Stimulated activated CD4-positive, alpha-beta T cell treated with anti-CD3 and anti-CD28 coated beads, TNF-alpha, amount 100 ng/mL, for 24 hours (primary cell): ENCODE measurements around the gene KRT37.

Source experiments
- DNase-seq, 3 experiments: peaks; one replicate each; pipeline ENCODE4 v3.0.0-alpha.2; 2020; ENCODE audit warnings: low read depth in 3 of 3

Gene KRT37

DNA sequence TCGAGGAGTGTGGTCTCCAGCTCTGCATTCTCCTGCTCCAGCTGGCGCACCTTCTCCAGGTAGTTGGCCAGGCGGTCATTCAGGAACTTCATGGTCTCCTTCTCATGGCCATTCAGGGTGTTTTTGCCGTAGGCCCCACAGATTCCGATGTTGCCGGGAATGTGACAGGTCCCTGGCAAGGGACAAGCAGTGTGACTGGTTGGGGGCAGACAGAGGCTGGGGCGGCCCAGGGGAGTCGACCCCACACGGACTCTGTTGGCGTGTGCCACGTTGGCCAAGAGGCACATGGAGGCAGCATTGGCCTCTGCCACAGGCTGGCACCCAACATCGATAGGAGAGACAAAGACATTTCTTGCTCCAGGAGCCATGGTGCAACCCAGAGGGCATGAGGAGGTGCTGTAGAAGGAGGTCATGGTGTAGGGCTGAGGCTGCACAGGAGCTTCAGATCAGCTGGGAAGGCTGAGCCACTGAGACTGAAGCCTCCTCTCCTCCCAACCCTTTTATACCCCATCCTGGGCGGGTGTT is at the start of gene KRT37:
TSS of gene KRT37 (minus strand) at position 475 of the 525 bp plus-strand sequence. CDS start at position 413, 62 bp downstream.
- no peak for DNase-seq

DNA sequence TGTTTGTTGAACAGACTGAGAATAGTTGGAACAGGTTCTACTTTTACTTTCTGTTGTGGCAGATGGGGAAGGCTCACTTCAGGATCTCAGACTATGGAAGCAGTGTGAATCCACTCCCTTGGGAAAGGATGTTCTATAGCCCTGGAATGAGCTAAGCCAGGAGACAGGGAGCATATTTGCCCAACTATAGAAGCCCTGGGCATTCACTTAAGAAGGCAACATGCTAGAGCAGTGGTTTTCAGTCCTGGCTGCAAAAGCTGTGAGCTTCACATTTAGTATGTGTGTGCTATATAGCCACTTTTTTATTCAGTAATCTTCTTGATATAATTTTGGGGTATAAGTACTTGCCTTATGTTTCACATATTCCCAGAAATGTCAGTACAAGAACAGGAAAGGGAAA is 44.0 kb upstream of the KRT37 start:
- DNase-seq: no peak

DNA sequence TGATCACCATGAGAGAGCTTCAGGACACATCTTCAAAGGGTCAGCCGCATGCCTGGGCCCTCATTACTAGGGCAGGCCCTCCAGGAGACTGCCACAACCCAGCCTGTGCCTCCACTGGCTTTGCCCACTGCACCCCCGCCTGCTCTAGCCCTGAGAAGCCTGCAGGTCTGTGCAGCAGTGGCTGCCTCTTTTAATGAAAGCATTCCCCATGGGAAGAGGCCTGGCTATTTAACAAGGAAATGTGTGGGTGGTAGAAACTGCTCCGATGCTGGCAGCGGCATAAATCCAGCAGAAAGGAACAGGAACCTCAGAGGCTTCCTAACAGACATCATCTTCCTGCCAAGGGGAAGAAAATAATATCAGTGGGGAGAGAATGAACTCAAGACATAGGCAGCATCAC is 43.2 kb upstream of the KRT37 start:
- no peak for DNase-seq

DNA sequence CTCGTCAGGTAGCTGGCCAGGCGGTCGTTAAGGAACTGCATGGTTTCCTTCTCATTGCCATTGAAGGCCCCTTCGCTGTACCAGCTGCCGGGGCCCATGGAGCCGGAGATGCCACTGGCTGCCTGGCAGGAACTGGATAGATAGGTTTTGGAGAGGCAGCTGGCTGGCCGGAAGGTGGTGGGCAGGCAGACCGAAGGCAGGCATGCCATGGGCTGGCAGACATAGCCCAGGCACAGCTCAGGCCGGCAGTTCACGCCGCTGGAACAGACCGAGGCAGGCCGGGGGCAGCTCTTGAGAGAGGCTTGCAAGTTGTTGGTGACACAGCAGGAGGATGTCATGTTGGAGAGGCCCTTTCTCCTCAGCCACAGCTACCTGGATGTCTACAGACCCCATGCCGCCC is 42.6 kb upstream of the KRT37 start, which contains the start of gene KRT32:
TSS of gene KRT32 (minus strand) at position 399 of the 400 bp plus-strand sequence. CDS start at position 338, 61 bp downstream.
- DNase-seq: no peak

DNA sequence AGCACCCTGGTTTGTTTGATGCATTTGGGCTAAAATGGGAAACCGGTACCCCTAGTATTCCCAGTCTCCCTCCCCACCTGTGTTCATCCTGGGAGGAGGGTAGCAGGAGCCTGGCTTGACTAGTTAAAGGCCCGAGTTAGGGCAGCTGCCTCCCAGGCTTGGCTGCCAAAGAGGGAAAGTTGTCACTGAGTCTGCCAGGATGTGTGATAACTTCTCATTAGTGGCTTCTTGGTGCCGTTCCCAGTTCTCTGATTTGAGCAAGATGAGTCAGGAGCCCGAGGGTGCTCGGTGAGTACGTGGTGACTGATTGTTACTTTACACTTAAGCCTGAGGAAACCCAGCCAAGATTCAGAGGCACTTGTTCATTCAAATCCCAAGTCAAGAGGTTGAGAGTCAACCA is 40.3 kb upstream of the KRT37 start:
- DNase-seq: no peak

DNA sequence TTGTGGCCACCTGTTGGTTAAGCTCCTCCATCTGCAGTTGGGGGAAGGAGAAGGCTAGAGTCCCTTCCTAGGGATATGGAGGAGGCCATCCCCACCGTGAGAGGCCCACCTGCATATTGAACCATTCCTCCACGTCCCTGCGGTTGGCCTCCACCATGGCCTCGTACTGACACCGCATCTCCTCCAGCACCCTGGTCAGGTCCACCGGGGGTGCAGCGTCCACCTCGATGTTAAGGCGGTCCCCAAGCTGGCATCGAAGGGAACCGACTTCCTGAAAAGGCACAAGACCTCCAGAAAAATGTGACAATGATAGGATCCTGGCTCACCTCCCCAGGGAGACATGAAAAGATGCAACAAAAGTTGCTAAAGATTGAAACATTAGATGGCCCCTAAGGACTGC is 39.8 kb upstream of the KRT37 start:
- DNase-seq: no peak

DNA sequence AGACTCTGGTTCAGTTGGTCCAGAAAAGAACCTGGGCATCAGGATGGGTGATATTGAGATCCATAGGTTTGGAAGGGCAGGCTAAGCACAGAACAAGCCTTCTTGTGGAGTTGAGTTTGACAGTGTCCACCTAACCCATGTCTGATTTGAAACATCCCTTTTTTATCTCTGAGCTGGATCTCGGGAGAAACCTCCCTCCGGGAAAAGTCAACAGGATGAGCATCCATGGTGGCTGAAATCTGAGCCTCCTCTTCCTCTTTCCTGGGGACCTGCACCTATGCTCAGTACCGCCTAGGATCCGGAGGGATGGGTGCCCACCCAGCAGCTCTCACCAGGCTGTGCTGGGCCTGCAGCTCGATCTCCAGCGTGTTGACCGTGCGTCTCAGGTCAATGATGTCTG is 39.4 kb upstream of the KRT37 start:
- DNase-seq: no peak

DNA sequence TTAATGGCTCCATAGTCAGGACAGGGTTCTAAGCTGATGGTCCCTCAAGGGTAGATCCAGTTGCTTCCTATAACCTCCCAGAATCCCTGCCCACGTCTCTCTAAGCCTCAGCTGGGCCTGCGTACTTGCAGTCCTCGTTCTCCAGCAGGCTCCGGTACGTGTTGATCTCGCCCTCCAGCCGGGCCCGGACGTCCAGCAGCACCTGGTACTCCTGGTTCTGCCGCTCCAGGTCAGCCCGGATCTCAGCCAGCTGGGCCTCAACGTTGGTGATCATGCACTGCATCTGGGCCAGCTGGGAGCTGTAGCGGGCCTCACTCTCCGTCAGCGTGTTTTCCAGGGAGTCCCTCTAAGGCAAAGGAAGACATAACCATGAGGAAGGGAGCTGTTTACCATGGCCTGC is 38.3 kb upstream of the KRT37 start:
- no peak for DNase-seq

DNA sequence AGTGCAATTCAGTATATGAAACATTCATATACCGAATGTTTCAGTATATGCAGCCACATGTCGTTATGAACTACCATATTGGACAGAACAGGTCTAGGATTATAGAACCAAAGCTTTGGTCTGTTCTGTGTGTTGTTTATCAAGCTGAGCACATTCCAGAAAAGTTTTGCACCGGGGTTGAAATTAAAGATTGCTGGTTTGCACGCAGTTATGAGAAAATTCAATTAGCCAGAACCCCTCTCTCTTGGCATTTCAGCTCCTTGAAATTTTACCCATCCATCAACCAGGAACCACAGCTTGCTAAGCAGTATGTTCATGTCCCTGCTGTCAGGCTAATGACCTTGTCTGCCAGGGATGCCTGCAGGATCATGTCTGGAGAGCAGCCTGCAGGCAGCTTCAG is 33.3 kb upstream of the KRT37 start:
- DNase-seq: no peak

DNA sequence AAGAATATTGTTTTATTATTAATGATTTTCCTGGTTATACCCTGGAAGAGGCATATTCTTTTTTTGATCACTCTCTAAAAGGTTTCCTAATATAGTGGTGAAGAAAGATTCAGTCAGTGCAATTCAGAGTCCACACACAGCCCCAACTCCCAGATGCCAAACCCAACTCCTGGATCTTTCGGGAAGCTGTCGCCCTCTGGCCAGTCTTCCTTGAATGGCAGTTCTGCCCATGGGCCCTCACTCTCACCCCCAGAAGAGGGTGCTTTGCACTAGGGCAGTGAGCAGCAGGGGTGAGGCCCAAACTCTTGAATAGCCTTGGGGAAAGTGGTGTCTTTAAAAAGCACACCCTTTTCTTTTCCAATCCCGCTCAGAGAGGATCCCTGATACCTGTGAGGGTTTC is 31.8 kb upstream of the KRT37 start:
- no peak for DNase-seq

DNA sequence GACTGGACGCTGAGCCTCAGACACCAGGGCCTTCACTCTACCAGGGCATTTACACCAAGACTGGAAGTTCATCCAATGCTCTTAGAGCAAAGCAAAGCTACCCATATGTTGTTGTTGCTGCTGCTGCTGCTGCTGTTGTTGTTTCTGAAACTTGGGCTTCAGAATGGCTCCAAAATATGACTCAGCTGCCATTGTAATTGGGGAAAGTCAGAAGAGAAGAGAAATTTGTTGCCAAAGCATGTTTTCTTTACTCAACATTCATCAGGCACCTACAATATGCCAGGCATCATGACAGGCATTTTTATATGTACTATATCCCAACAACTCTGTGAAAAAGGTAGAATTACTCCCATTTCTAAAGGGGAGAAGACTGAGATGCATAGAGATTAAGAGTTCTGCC is 30.9 kb upstream of the KRT37 start:
- no peak for DNase-seq

DNA sequence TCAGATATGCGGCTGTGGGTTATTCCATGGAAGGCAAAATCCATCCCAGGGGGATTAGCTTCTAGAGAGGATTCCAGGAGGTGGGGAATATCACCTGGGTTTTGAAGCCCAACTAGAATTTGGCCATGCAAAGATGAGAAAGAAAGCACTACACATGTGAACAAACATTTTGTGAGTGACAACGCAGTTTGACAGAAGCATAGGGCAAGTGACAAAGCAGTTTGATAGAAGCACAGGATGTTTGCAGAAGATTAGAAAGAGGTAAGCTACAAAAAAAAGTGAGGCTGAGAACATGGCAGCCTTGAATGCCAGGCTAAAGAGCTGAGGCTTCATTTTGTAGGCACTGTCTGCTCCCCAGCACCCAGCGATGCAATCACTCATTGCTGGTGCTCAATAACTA is 28.7 kb upstream of the KRT37 start:
- DNase-seq: no peak

DNA sequence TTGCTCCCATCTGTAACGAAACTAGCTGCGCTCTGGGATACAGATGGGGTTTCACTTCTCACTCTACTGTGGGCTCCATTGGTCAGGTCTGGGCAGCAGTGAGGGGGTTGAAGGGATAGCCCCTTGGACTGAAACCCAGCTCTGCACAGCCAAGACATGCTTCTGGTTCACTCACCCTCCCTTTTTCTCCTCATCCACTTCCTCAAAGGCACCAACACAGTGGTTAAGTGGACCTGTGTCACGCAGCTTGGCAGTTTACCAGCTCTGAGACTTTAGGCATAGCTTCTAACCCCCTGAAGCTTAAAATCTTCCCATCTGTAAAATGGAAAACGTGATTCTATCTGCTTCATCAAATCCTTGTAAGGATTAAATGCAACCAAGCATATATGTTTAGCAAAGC is 27.9 kb upstream of the KRT37 start:
- DNase-seq: no peak

DNA sequence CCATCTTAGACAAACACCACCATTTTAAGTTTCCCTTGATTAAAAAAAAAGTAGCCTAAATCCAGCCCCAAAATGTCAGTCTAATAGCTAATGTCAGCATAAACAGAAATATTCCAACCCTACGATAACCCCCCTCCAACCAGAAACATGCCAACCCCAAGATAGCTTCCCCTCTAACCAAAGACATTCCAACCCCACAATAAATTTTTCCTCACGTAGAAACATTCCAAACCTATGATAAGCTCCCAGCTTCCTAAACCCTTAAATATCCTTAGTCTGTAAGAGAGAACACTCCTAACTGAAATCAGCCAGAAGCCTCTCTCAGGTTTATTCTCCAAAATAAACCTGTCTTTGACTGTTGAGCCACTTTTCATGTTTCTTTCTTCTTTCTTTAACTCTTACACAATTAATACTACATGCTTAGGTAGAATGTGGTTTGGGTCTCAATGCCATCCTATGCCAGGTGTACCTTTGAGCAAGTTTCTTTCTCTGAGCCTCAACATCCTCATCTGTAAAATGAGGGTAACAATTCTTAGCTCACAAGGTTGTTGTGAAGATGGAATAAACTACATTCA is 26.9 kb upstream of the KRT37 start:
- no peak for DNase-seq

DNA sequence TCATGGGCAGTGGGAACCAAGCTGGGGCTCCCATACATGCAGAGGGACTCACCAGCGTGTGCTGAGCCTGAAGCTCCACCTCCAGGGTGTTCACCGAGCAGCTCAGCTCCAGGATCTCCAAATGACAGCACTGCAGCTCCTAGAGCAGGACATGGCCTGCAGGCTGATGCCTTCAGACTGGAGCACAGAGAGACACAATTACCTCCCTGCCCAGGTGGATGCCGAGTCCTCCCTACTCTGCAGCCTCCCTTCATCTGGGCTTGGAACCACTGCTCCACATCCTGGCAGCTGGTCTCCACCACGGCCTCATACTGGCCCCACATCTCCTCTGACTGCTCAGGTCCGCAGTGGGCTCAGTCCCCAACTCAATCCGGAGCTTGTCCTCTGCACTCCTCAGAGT is 24.6 kb upstream of the KRT37 start:
- no peak for DNase-seq

DNA sequence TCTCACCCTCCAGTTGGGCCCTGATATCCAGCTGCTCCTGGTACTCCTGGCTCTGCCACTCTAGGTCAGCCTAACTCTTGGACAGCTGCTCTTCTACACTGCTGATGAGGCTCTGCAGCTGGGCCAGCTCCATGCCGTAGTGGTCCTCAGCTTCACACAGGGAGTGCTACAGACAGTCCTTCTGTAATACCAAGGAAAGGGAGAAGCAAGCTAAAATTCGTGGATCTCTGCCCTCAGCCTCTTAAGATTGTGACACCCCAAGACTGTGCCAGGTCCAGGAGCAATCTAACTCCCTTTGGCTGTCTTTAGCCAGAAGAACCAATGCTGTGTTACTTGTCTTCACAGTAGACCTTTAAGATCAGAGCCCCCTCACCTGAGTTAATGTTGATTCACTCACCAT is 24.1 kb upstream of the KRT37 start:
- no peak for DNase-seq

DNA sequence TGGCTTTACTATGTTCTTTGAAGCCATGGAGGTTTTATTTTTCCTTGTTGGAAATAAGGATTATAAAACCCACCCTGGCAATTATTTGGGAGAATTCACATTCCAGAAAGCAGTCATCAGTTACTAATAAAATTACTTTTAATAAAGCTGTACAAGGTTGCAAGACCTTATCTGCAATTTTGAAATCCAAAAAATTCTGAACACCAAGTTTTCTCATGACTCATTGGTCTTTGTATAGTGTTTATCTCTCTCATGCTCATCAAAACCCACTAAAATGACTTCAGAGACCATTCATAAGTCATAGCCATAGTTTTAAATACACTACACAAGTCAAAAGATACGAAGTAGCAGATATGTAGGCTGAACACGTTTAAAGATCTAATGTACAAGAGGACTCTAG is 22.4 kb upstream of the KRT37 start:
- DNase-seq: no peak

DNA sequence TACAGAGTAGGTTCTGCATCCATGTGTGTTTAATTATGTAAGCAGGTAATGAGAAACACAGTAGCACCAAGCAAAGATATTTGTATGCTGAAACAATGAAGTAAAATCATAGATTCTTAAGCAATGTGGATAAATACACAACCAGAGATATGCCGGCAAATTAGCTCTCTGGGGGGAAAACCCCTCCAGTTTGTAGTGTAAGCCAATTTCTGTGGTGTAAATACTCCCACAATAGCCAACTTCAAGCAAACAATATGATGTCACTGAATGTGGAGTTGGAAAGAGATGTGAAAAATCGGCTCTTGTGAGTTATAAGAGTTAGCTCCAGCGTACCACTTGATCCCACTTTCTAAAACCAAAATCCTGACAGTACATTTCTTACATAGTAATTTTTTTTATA is 20.3 kb upstream of the KRT37 start:
- DNase-seq: no peak

DNA sequence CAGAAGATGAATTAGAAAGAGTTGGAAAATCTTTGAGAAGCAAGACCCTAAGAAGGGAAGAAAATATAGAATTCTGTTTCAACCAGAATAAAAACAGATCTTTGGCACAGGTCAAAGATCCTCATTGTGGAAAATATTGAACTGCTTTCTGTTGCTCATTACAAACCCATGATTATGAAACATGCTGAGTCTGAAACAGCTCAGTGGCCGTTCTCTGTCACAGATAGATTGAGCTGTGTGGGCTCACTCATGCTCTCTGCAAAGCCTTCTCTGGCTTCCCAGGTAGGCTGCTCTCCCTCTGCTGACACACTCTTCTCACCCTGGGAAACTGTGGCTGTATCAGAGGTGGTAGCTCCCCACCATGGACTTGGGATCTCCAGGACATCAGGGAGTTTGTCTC is 19.8 kb upstream of the KRT37 start:
- DNase-seq: no peak

DNA sequence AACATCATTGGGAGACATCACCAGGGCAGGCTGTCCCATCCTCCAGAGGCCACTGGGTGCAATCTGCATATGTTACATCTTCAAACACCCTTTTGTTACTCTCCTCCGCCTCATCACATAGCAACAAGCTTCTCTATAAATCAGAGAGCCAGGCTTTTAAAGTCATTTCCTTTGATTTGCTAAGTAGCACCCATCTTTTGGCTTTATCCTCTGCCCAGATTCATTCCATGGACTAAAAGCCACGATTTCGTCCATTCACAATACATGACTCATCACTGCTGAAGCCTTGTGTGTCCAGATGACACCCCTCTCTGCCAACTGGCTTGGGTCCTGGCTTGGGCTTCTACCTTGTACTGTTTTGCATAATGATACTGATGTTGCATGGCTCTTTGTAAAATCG is 18.4 kb upstream of the KRT37 start:
- DNase-seq: no peak

DNA sequence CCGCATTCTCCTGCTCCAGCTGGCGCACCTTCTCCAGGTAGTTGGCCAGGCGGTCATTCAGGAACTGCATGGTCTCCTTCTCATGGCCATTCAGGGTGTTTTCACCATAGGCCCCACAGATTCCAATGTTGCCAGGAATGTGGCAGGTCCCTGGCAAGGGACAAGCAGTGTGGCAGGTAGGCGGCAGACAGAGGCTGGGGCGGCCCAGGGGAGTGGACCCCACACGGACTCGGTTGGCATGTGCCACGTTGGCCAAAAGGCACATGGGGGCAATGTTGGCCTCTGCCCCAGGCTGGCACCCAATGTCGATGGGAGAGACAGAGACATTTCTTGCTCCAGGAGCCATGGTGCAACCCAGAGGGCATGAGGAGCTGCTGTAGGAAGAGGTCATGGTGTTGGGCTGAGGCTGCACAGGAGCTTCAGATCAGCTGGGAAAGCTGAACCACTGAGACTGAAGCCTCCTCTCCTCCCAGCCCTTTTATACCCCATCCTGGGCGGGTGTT is 16.2 kb upstream of the KRT37 start, which contains the start of gene KRT38:
TSS of gene KRT38 (minus strand) at position 453 of the 503 bp plus-strand sequence. CDS start at position 391, 62 bp downstream.
- no peak for DNase-seq

DNA sequence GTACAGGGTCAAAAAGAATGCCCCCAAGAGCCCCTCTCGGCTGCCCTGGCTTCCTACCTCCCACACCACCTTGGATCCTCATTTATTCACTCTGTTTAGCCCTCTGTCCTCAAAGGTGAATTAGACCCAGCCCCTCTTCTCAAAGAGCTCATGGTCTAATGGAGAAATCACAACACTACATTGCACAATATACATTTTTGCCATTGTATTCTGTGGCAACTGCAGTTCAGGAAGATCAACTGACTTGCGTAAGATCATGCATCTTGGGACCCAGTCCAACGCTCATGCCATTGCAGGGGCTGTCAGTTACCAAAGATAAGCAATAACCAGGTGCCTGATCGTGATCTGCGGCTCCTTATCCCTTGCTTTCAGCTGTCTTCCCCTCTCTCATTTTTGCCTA is 15.0 kb upstream of the KRT37 start:
- DNase-seq: no peak

DNA sequence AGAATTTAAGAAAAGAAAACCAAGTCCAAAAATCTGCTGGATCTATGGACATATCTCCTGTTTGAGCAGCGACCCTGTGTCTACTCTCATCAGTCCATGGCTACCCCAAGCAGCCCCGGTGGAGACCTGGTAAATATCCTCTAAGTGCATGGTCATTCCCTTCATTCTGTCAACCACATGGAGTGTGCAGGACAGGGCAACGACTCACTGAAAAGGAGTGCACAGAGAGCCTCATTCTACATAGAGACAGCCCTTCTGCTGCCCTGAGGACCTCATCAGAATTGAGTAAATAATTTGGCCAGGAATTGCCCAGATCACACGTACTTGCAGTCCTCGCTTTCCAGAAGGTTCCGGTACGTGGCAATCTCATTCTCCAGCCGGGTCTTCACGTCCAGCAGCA is 13.4 kb upstream of the KRT37 start:
- no peak for DNase-seq

DNA sequence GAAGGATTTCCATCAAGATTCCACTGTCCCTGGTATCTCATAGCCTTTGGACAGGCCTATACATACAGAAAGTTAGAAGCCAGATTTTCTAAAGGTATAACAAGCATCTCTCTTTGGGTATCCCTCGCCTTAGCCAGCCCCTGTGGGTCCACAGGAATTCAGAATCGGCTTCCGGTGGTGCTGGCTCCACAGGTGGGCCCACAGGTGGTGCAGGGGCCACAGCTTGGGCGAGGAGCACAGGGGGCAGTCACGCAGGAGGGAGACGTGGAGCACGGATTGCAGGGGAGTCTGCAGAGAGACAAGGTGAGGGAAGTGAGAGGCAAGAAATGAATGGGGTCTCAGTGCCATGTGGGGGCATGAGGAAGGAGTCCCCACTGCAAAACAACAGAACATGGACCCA is 12.9 kb upstream of the KRT37 start:
- DNase-seq: no peak
